HEK293 (cell line): ENCODE results near the gene AFDN.

Experiments
- GLI4 ChIP-seq: fragments of 450-650 bp; formaldehyde crosslinking; IDR thresholded peaks from 2 replicates; pipeline ENCODE4 v1.5.1; 2016; ENCODE audit warnings: missing biosample characterization, missing genetic modification characterization
- HOXD13 ChIP-seq: sonication (generic); formaldehyde crosslinking; IDR thresholded peaks from 2 replicates; pipeline ENCODE4 v1.8.0; 2022; ENCODE audit warnings: missing genetic modification reagents, borderline replicate concordance
- MYNN ChIP-seq: fragments of 450-650 bp; formaldehyde crosslinking; IDR thresholded peaks from 2 replicates; pipeline ENCODE4 v1.5.1; 2016; ENCODE audit warnings: missing biosample characterization, missing genetic modification characterization, borderline replicate concordance
- MZF1 ChIP-seq: fragments of 450-650 bp; formaldehyde crosslinking; IDR thresholded peaks from 2 replicates; pipeline ENCODE4 v1.5.1; 2017; ENCODE audit warnings: missing biosample characterization, missing genetic modification characterization, borderline replicate concordance
- SP3 ChIP-seq: fragments of 450-650 bp; formaldehyde crosslinking; IDR thresholded peaks from 2 replicates; pipeline ENCODE4 v1.5.1; 2016; ENCODE audit warnings: missing biosample characterization, missing genetic modification characterization
- TSHZ1 ChIP-seq: fragments of 450-650 bp; formaldehyde crosslinking; IDR thresholded peaks from 2 replicates; pipeline ENCODE4 v1.5.1; 2016; ENCODE audit warnings: missing biosample characterization, missing genetic modification characterization, borderline replicate concordance
- WT1 ChIP-seq: fragments of 450-650 bp; formaldehyde crosslinking; IDR thresholded peaks from 2 replicates; pipeline ENCODE4 v1.5.1; 2016; ENCODE audit warnings: missing biosample characterization, missing genetic modification characterization
- ZBTB48 ChIP-seq: fragments of 450-650 bp; formaldehyde crosslinking; IDR thresholded peaks from 2 replicates; pipeline ENCODE4 v1.5.1; 2016; ENCODE audit warnings: missing biosample characterization, missing genetic modification characterization
- ZBTB7A ChIP-seq: fragments of 450-650 bp; formaldehyde crosslinking; IDR thresholded peaks from 2 replicates; pipeline ENCODE4 v1.5.1; 2016; ENCODE audit warnings: low read depth, missing biosample characterization, missing genetic modification characterization
- ZEB2 ChIP-seq: fragments of 450-650 bp; formaldehyde crosslinking; IDR thresholded peaks from 2 replicates; pipeline ENCODE4 v1.5.1; 2016; ENCODE audit warnings: missing biosample characterization, missing genetic modification characterization
- ZFP69B ChIP-seq: fragments of 450-650 bp; formaldehyde crosslinking; IDR thresholded peaks from 2 replicates; pipeline ENCODE4 v1.5.1; 2016; ENCODE audit warnings: missing biosample characterization, missing genetic modification characterization
- ZNF10 ChIP-seq: fragments of 450-650 bp; formaldehyde crosslinking; IDR thresholded peaks from 2 replicates; pipeline ENCODE4 v1.5.1; 2017; ENCODE audit warnings: missing biosample characterization, missing genetic modification characterization
- ZNF132 ChIP-seq: fragments of 450-650 bp; formaldehyde crosslinking; IDR thresholded peaks from 2 replicates; pipeline ENCODE4 v1.5.1; 2017; ENCODE audit warnings: missing biosample characterization, missing genetic modification characterization, borderline replicate concordance
- ZNF16 ChIP-seq: fragments of 450-650 bp; formaldehyde crosslinking; IDR thresholded peaks from 2 replicates; pipeline ENCODE4 v1.5.1; 2016; ENCODE audit warnings: low read depth, missing biosample characterization, missing genetic modification characterization
- ZNF174 ChIP-seq: fragments of 450-650 bp; formaldehyde crosslinking; IDR thresholded peaks from 2 replicates; pipeline ENCODE4 v1.5.0; 2017; ENCODE audit warnings: missing biosample characterization, mild to moderate bottlenecking, missing genetic modification characterization
- ZNF26 ChIP-seq: fragments of 450-650 bp; formaldehyde crosslinking; IDR thresholded peaks from 2 replicates; pipeline ENCODE4 v1.5.1; 2016; ENCODE audit warnings: missing biosample characterization, missing genetic modification characterization
- ZNF292 ChIP-seq: fragments of 450-650 bp; formaldehyde crosslinking; IDR thresholded peaks from 2 replicates; pipeline ENCODE4 v1.5.1; 2016; ENCODE audit warnings: low read depth, missing biosample characterization, missing genetic modification characterization, borderline replicate concordance
- ZNF488 ChIP-seq: fragments of 450-650 bp; formaldehyde crosslinking; IDR thresholded peaks from 2 replicates; pipeline ENCODE4 v1.5.1; 2016; ENCODE audit warnings: missing biosample characterization, missing genetic modification characterization
- ZNF501 ChIP-seq: fragments of 450-650 bp; formaldehyde crosslinking; IDR thresholded peaks from 2 replicates; pipeline ENCODE4 v1.5.1; 2016; ENCODE audit warnings: missing biosample characterization, missing genetic modification characterization
- ZNF510 ChIP-seq: fragments of 450-650 bp; formaldehyde crosslinking; IDR thresholded peaks from 2 replicates; pipeline ENCODE4 v1.5.1; 2018; ENCODE audit warnings: mild to moderate bottlenecking, missing genetic modification characterization, missing biosample characterization; ENCODE audit not compliant: insufficient replicate concordance
- ZNF513 ChIP-seq: fragments of 450-650 bp; IDR thresholded peaks from 2 replicates; pipeline ENCODE4 v1.5.1; 2018; ENCODE audit warnings: missing biosample characterization, missing genetic modification characterization
- ZNF544 ChIP-seq: fragments of 450-650 bp; formaldehyde crosslinking; IDR thresholded peaks from 2 replicates; pipeline ENCODE4 v1.5.0; 2017; ENCODE audit warnings: missing biosample characterization, missing genetic modification characterization
- ZNF549 ChIP-seq: fragments of 450-650 bp; IDR thresholded peaks from 2 replicates; pipeline ENCODE4 v1.5.1; 2018; ENCODE audit warnings: missing biosample characterization, missing genetic modification characterization, mild to moderate bottlenecking, inconsistent platforms, moderate library complexity
- ZNF580 ChIP-seq: fragments of 450-650 bp; formaldehyde crosslinking; IDR thresholded peaks from 2 replicates; pipeline ENCODE4 v1.5.1; 2016; ENCODE audit warnings: missing biosample characterization, missing genetic modification characterization
- ZNF596 ChIP-seq: fragments of 450-650 bp; IDR thresholded peaks from 2 replicates; pipeline ENCODE4 v1.5.0; 2018; ENCODE audit warnings: missing biosample characterization, mild to moderate bottlenecking, missing genetic modification characterization, moderate library complexity
- ZNF610 ChIP-seq: fragments of 450-650 bp; formaldehyde crosslinking; IDR thresholded peaks from 2 replicates; pipeline ENCODE4 v1.5.1; 2016; ENCODE audit warnings: missing biosample characterization, missing genetic modification characterization, borderline replicate concordance
- TF ChIP-seq, protein P1 (sequence below): fragments of 450-650 bp; formaldehyde crosslinking; IDR thresholded peaks from 2 replicates; pipeline ENCODE4 v1.5.1; 2016; ENCODE audit warnings: missing biosample characterization, missing genetic modification characterization
- TF ChIP-seq, protein P2 (sequence below): fragments of 450-650 bp; formaldehyde crosslinking; IDR thresholded peaks from 2 replicates; pipeline ENCODE4 v1.5.1; 2016; ENCODE audit warnings: missing biosample characterization, missing genetic modification characterization, borderline replicate concordance

Gene AFDN

GRCh38 chr6:167826230-167826895, 348 bp upstream of the AFDN start (continued):
- TF ChIP-seq TSHZ1 (tag by site-specific recombination) (no peak), ZNF292 (no peak), ZNF501 (tag by site-specific recombination) (peak; percentile 50; the same call in 1 of the 2 replicates), ZNF544 (tag by site-specific recombination) (no peak), GLI4 (tag by site-specific recombination) (peak; percentile 76; the same call in 1 of the 2 replicates), ZNF580 (tag by site-specific recombination) (no peak), ZBTB7A (tag by site-specific recombination) (0 out of 2 replicates have a peak, but pooled peaks have one; percentile 6), HOXD13 (CRISPR knock-in tag) (no peak), WT1 (tag by site-specific recombination) (0 out of 2 replicates have a peak, but pooled peaks have one; percentile 23), ZNF513 (tag by site-specific recombination) (no peak), ZNF488 (tag by site-specific recombination) (no peak), ZNF10 (tag by site-specific recombination) (no peak; the same call in 1 of the 2 replicates), ZNF132 (tag by site-specific recombination) (no peak), ZNF510 (no peak), ZNF16 (tag by site-specific recombination) (no peak), ZNF610 (tag by site-specific recombination) (no peak; the same call in 1 of the 2 replicates), MZF1 (tag by site-specific recombination) (no peak), ZEB2 (peak; percentile 52), ZNF174 (tag by site-specific recombination) (no peak), ZNF549 (tag by site-specific recombination) (no peak), SP3 (tag by site-specific recombination) (peak; percentile 90), MYNN (tag by site-specific recombination) (peak; percentile 35; the same call in 1 of the 2 replicates), ZBTB48 (tag by site-specific recombination) (no peak), ZNF26 (no peak), ZFP69B (peak; percentile 93), ZNF596 (tag by site-specific recombination) (no peak)
- TF ChIP-seq, protein P1, sequence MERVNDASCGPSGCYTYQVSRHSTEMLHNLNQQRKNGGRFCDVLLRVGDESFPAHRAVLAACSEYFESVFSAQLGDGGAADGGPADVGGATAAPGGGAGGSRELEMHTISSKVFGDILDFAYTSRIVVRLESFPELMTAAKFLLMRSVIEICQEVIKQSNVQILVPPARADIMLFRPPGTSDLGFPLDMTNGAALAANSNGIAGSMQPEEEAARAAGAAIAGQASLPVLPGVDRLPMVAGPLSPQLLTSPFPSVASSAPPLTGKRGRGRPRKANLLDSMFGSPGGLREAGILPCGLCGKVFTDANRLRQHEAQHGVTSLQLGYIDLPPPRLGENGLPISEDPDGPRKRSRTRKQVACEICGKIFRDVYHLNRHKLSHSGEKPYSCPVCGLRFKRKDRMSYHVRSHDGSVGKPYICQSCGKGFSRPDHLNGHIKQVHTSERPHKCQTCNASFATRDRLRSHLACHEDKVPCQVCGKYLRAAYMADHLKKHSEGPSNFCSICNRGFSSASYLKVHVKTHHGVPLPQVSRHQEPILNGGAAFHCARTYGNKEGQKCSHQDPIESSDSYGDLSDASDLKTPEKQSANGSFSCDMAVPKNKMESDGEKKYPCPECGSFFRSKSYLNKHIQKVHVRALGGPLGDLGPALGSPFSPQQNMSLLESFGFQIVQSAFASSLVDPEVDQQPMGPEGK (tag by site-specific recombination), result peak; percentile 56
- TF ChIP-seq, protein P2, sequence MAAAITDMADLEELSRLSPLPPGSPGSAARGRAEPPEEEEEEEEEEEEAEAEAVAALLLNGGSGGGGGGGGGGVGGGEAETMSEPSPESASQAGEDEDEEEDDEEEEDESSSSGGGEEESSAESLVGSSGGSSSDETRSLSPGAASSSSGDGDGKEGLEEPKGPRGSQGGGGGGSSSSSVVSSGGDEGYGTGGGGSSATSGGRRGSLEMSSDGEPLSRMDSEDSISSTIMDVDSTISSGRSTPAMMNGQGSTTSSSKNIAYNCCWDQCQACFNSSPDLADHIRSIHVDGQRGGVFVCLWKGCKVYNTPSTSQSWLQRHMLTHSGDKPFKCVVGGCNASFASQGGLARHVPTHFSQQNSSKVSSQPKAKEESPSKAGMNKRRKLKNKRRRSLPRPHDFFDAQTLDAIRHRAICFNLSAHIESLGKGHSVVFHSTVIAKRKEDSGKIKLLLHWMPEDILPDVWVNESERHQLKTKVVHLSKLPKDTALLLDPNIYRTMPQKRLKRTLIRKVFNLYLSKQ (tag by site-specific recombination), result 0 out of 2 replicates have a peak, but pooled peaks have one; percentile 6
